ENCODE results near the gene EPC1. TPM values are rescaled to one million over a fixed set of nuclear protein-coding genes. Genes with fewer than 3 reads are reported as not detected.

EPC1 gene
- total RNA-seq, 1 donor from 2014 or later: 58.4 TPM

- DNase-seq: peak; percentile 17
Measured at GRCh38 chr10:32332299-32332750, 14.6 kb downstream of the EPC1 start.

- no peak for DNase-seq
Measured at GRCh38 chr10:32331606-32332005, 15.4 kb downstream of the EPC1 start.

- no peak for DNase-seq
Measured at GRCh38 chr10:32330214-32330613, 16.7 kb downstream of the EPC1 start.

- no peak for DNase-seq
Measured at GRCh38 chr10:32329061-32329460, 17.9 kb downstream of the EPC1 start.

GRCh38 chr10:32328499-32328898 lies 18.5 kb downstream of the EPC1 start:
- DNase-seq: no peak

- no peak for DNase-seq
Measured at GRCh38 chr10:32327364-32327691, 19.6 kb downstream of the EPC1 start.

GRCh38 chr10:32326680-32327363 lies 20.1 kb downstream of the EPC1 start:
- DNase-seq: no peak

- no peak for DNase-seq
Measured at GRCh38 chr10:32326119-32326518, 20.8 kb downstream of the EPC1 start.

GRCh38 chr10:32323051-32323450 lies 23.9 kb downstream of the EPC1 start:
- DNase-seq: no peak

- peak; percentile 26 for DNase-seq
Measured at GRCh38 chr10:32321016-32321631, 25.8 kb downstream of the EPC1 start.

- no peak for DNase-seq
Measured at GRCh38 chr10:32318476-32318896, 28.5 kb downstream of the EPC1 start.

GRCh38 chr10:32317795-32318357 lies 29.1 kb downstream of the EPC1 start:
- DNase-seq: no peak

GRCh38 chr10:32315424-32315823 lies 31.5 kb downstream of the EPC1 start:
- no peak for DNase-seq

GRCh38 chr10:32314588-32314987 lies 32.4 kb downstream of the EPC1 start:
- DNase-seq: no peak

- DNase-seq: no peak
Measured at GRCh38 chr10:32308027-32308603, 38.8 kb downstream of the EPC1 start.

GRCh38 chr10:32307609-32308008 lies 39.3 kb downstream of the EPC1 start:
- no peak for DNase-seq

- no peak for DNase-seq
Measured at GRCh38 chr10:32299354-32299980, 47.5 kb downstream of the EPC1 start.

- no peak for DNase-seq
Measured at GRCh38 chr10:32298075-32298812, 48.7 kb downstream of the EPC1 start.

- no peak for DNase-seq
Measured at GRCh38 chr10:32295027-32295426, 51.9 kb downstream of the EPC1 start.

GRCh38 chr10:32293581-32293980 lies 53.4 kb downstream of the EPC1 start:
- no peak for DNase-seq

GRCh38 chr10:32279795-32280194 lies 67.2 kb downstream of the EPC1 start:
- DNase-seq: no peak

- no peak for DNase-seq
Measured at GRCh38 chr10:32273336-32273735, 73.6 kb downstream of the EPC1 start.
